Lung (tissue), 12 donors: ENCODE data around the gene SGSM2. TPM values are rescaled to one million over a fixed set of nuclear protein-coding genes. Genes with fewer than 3 reads are reported as not detected.

ENCODE experiments used
- ATAC-seq: fragments of 200-7000 bp; cut with Tn5 transposase; one replicate; pipeline ENCODE4 v1.9.1; 2020; ENCODE audit warnings: moderate number of reproducible peaks; ENCODE audit not compliant: insufficient read depth, low FRiP score
- DNase-seq, 3 donors: peaks; one replicate each; pipeline ENCODE4 v3.0.0-alpha.2; 2013 to 2017
- H3K27ac ChIP-seq, 2 donors: one replicate each; pipeline ENCODE4 v1.5.1; 2013; ENCODE audit warnings: mild to moderate bottlenecking in 2 of 2, moderate library complexity in 2 of 2, control low read depth in 1 of 2, inconsistent platforms in 1 of 2, low read depth in 1 of 2, low read length in 1 of 2
- H3K27me3 ChIP-seq, 3 donors: one replicate each; pipeline ENCODE4 v1.5.1; 2013; ENCODE audit warnings: low read length in 2 of 3; ENCODE audit not compliant: control insufficient read depth in 3 of 3, insufficient read depth in 3 of 3
- H3K36me3 ChIP-seq, 4 donors: one replicate each; pipeline ENCODE4 v1.5.1; 2013; ENCODE audit warnings: low read length in 4 of 4, mild to moderate bottlenecking in 1 of 4, moderate library complexity in 1 of 4; ENCODE audit not compliant: control insufficient read depth in 4 of 4, insufficient read depth in 4 of 4
- H3K4me1 ChIP-seq, 5 donors: one replicate each; pipeline ENCODE4 v1.5.1; 2013; ENCODE audit warnings: low read length in 5 of 5, mild to moderate bottlenecking in 2 of 5, moderate library complexity in 1 of 5; ENCODE audit not compliant: control insufficient read depth in 5 of 5, insufficient read depth in 5 of 5
- H3K4me3 ChIP-seq: one replicate; pipeline ENCODE4 v1.5.1; 2013; ENCODE audit warnings: mild to moderate bottlenecking, control low read depth, moderate library complexity
- H3K9ac ChIP-seq, 2 donors: one replicate each; pipeline ENCODE4 v1.5.1; 2013; ENCODE audit warnings: low read length in 2 of 2, control low read depth in 1 of 2; ENCODE audit not compliant: insufficient read depth in 1 of 2
- H3K9me3 ChIP-seq, 4 donors: one replicate each; pipeline ENCODE4 v1.5.1; 2013; ENCODE audit warnings: low read length in 3 of 4, mild to moderate bottlenecking in 1 of 4, moderate library complexity in 1 of 4; ENCODE audit not compliant: control insufficient read depth in 4 of 4, insufficient read depth in 3 of 4
- CTCF ChIP-seq: IDR thresholded peaks from 2 replicates; pipeline ENCODE4 v1.5.1; 2012; ENCODE audit warnings: mild to moderate bottlenecking; ENCODE audit errors: control extremely low read depth, extremely low read depth
- WGBS, 2 donors: extraction: QIAGEN DNeasy Blood & Tissue Kit; methylation state at CpG; one replicate each; pipeline ENCODE4 v1.1.7; 2013; 5-methylcytosine and 5-hydroxymethylcytosine counted together
- polyA plus RNA-seq, 2 donors: library from polyadenylated mRNA; stranded (reverse); fragments of 200-250 nt; gene quantifications; one replicate each; pipeline ENCODE4 v1.2.1, GENCODE V29; 2013
- total RNA-seq, 2 donors: library from RNA; depleted of rRNA in 1 of 2; stranded (reverse); fragments of >200 nt in 1 of 2; gene quantifications; one replicate each; pipeline ENCODE4 v1.2.1, GENCODE V29; 2014 to 2021
- donor health status: control.
- donor health status: control.
- donor health status: Bipolar disorder and iron deficiency.
- donor health status: healthy.
- donor health status: DM: yes; HTN: yes; CAD: no.

Gene SGSM2
- total and polyA plus RNA-seq, 4 donors: 33.1 to 60.8 (median 52.4) TPM

GRCh38 chr17:2363851-2364762 lies 26.8 kb downstream of the SGSM2 start:
- Histone ChIP-seq H3K4me1 (peaks cover 0 to 18% (median 3%) of the 10 kb centered on the region in 5 donors), H3K9me3 (no peaks in the 10 kb centered on the region), H3K36me3 (peaks cover 0 to 42% (median 8%) of the 10 kb centered on the region in 4 donors), H3K4me3 (no peak overlapping the region), H3K27ac (no peak overlapping the region), H3K9ac (no peak overlapping the region), H3K27me3 (no peaks in the 10 kb centered on the region)
- ATAC-seq (no peak), DNase-seq (peak in 1 of 3 donors; percentile 38)
- no peak for TF ChIP-seq CTCF
- WGBS, 2 donors: 81 to 83% methylated on average over 24 to 26 of the region's 26 CpGs

DNA sequence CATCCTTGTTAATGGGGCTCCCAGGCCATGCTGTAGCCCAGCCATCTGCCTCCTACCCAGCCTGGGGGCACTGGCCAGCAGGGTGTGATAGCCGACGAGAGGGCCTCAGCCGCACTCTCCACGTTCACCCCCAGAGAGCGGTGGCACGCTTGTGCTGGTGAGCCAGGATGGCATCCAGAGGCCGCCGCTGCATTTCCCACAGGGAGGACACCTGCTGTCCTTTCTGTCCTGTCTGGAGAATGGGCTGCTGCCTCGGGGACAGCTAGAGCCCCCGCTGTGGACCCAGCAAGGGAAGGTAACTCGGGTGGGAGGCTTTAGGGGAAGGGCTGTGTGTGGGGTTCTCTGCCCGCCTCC lies 27.4 kb downstream of the SGSM2 start:
- Histone ChIP-seq H3K4me3 (no peak overlapping the region), H3K36me3 (peaks cover 0 to 42% (median 8%) of the 10 kb centered on the region in 4 donors), H3K9me3 (no peaks in the 10 kb centered on the region), H3K27me3 (no peaks in the 10 kb centered on the region), H3K27ac (no peak overlapping the region), H3K4me1 (peaks cover 0 to 22% (median 3%) of the 10 kb centered on the region in 5 donors), H3K9ac (no peak overlapping the region)
- DNase-seq (no peak), ATAC-seq (no peak)
- no peak for TF ChIP-seq CTCF
- 92 to 95% methylated on average over 12 of the region's 12 CpGs for WGBS, 2 donors

DNA sequence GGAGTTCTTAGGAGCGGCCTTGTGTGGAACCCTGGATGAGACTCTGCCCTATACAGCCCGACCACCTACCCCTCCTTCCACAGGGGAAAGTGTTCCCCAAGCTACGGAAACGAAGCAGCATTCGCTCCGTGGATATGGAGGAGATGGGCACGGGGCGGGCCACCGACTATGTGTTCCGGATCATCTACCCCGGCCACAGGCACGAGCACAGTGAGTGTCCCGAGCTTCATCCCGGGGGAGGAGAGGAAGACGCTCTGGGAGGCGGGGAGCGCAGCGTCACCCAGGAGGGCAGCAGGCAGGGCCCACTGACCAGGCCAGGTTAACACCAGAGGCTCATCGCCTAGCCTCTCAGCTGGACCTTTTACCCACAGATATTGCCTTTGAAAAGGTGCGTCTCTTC lies 27.8 kb downstream of the SGSM2 start:
- TF ChIP-seq CTCF: no peak
- ATAC-seq (no peak), DNase-seq (no peak)
- Histone ChIP-seq H3K4me1 (peaks cover 0 to 22% (median 3%) of the 10 kb centered on the region in 5 donors), H3K27ac (no peak overlapping the region), H3K27me3 (no peaks in the 10 kb centered on the region), H3K4me3 (no peak overlapping the region), H3K36me3 (peaks cover 0 to 42% (median 8%) of the 10 kb centered on the region in 4 donors), H3K9me3 (no peaks in the 10 kb centered on the region), H3K9ac (no peak overlapping the region)
- WGBS, 2 donors: 94 to 96% methylated on average over 20 of the region's 20 CpGs
